Stimulated activated CD4-positive, alpha-beta T cell treated with anti-CD3 and anti-CD28 coated beads, Interleukin-1b, Interleukin-23, amount 100 ng/mL, for 48 hours (primary cell): Measurements from ENCODE around the gene MFAP1.

Source experiments
- DNase-seq: peaks from one replicate; pipeline ENCODE4 v3.0.0-alpha.2; 2020

The MFAP1 gene

DNA sequence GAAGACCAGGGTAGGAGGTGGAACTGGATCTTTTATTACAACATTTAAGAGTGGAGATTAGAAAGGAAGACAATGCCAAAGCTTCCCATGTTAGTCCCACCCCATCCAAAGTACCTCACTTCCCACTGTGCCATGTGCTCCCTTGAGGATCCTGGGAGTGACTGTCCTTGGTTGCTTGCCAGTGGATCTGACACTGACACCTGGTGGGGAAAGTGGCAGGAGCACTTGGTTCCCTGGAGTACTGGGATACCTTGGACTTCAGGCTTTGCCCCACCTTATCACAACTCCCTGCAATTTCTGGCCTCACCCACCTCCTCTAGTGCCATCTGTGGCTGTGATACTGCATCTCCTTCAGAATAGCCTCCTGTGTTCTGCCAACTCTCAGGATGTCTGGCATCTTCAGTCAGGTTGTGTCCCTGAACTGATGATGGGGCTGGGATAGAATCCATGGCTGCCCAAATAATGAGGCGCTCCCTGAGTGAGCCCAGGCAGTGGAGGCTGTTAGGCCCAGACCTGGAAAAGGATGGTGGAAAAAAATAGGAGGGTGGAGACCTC, 49.0 kb downstream of the MFAP1 start:
- DNase-seq = no peak

DNA sequence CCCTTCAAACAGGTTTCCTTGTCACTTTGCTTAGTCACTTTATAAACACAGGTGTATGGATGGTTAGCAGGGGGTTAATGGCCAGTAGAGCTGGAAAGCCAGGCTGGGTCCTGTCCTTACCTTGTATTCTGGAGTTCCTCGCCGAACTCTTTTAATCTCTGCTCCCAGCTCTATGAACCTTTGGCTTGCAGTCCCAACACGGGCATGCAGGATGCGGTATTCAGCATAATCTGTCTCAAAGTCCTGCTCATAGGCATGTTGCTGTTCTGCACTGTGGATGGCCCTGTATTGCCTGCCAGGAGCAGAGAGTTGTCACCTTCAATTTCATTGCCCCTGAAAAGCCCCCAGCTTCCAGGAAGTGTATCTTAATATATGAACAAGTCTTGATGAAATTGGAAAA, 50.4 kb downstream of the MFAP1 start:
- DNase-seq = no peak

DNA sequence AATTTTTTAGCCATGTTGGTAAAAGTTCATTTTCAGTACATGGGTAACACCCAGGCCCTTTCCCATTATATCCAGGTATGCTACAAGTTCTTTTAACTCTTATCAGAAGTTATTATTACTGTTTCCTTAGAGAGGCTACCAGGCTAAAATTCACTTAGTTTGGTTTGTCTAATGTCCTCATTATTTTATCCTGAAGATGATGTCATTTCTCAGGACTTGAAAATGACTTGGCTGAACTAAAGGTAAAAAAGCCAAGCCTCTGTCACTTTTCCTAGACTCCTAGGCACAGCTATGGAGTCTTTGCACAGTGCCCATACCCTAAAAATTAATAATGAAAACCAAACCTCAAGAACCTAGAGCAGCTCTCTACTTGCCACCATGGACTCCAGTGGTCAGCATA, 51.9 kb downstream of the MFAP1 start:
- no peak for DNase-seq

DNA sequence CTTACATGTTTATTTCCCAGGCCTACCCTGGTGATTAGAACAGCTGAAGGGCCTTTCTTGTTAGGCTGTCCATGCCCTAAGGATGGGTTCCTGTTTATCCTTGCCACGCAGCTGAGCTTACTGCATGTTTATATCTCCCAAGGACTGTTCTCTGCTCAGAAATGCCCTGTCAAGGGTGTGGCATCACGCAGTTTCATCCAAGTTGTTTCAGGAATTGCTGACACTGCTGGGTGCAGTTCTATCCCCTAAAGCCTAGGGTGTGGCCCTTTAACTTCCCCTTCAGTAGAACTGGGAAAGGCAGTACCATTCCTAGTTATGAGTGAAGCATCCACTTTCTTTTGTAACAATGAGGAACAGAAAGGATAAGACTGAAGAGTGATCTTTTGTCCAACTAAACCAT, 52.7 kb downstream of the MFAP1 start:
- DNase-seq = no peak

DNA sequence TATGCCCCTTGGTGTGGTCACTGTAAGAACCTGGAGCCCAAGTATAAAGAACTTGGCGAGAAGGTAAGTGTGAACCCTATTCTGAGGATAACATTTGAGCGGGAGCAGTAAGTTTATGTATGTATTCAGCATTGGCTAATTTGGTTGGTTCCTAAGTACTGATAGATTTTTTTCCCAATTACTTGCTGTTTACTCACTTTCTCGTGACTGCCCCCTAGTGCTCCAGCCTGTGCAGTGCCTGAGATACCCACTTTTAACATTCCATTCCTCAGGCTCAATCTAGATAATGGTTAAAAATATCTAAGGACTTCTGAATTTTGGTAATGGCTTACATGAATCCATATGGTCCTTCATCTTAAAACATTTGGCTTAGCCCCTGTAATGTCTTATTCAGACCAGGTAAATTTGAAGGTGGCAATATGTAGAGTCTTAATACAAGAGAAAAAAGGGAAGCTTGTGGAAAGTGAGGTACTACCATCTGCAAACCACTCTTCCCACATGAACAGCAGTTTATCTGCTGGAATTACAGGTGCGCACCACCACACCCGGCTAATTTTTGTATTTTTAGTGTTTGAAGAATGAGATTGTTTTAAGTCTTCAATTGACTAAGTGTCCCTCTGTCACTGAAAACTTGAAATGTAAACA, 54.8 kb downstream of the MFAP1 start:
- peak; percentile 56 for DNase-seq

DNA sequence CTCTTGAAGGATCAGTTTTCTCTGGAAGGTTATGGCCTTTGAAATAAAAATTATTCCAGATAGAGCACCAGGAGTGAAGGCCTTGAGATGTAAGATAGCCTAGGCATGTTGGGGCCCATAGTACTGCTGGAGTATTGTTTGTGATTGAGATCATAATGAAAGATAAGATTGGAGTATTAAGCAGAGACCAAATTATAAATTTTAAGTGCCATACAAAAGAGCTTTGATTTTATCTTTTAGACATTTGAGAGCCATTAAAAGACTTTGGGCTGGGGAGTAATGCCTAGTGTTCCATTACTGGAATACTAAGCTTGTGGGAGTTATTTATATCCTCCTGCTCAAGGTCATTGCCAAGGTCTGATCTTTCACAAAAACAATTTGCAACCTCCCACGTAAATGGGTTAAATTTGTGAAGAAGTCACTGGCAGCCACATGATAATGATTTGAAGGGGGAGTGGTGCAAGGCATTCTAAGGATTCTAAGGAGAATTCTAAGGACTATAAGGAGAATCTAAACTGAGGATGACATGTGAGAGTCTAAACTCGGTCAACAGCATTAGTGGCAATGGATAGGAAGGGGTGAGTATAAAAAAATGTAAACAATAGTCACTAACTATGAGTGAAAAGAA, 60.6 kb downstream of the MFAP1 start:
- no peak for DNase-seq

DNA sequence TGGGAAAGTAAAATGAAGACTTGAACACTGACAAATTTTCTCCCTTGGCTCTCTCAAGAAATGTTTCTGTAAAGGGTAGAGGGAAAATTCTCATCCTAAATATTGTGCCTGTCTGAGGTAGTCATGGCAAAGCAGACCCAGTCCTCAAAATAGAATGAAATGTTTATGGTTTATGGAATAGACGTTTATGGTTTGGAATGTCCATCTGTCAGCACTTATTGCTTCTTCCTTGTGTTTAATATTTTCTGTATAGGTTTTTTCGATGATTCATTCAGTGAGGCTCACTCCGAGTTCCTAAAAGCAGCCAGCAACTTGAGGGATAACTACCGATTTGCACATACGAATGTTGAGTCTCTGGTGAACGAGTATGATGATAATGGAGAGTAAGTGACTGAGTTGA, 61.7 kb downstream of the MFAP1 start:
- DNase-seq = no peak
